NB4 (cell line): ENCODE measurements around the gene PTRH1.
A peak's percentile ranks its signal among the peaks of the same experiment; 100 is the strongest.

ENCODE experiments used
- DNase-seq: peaks from one replicate; pipeline ENCODE4 v3.0.0; 2010; ENCODE audit warnings: low read depth
- H3K4me3 ChIP-seq: one replicate; pipeline ENCODE4 v1.5.1; 2011; ENCODE audit warnings: mild to moderate bottlenecking, low read depth, low read length, moderate library complexity
- CTCF ChIP-seq: IDR thresholded peaks from one replicate; pipeline ENCODE4 v1.5.1; 2012; ENCODE audit warnings: low read depth, low read length
- MAX ChIP-seq: IDR thresholded peaks from 2 replicates; pipeline ENCODE4 v1.6.1; 2011; ENCODE audit warnings: low read depth, low read length
- MYC ChIP-seq: IDR thresholded peaks from 2 replicates; pipeline ENCODE4 v1.6.1; 2011; ENCODE audit warnings: low read depth, low read length
- POLR2A ChIP-seq: IDR thresholded peaks from 2 replicates; pipeline ENCODE4 v1.6.1; 2011; ENCODE audit warnings: mild to moderate bottlenecking; ENCODE audit not compliant: insufficient read length; ENCODE audit errors: extremely low read depth

The PTRH1 gene

GRCh38 chr9:127720031-127720864 is 4.8 kb upstream of the PTRH1 start:
- TF ChIP-seq MAX, result no peak
- no peak for TF ChIP-seq POLR2A
- TF ChIP-seq CTCF, result no peak
- TF ChIP-seq MYC, result no peak
- peak; percentile 46 for DNase-seq
- no peak overlapping the region for H3K4me3 ChIP-seq

- TF ChIP-seq MAX (no peak), MYC (no peak), CTCF (no peak), POLR2A (no peak)
- H3K4me3 ChIP-seq, result no peak overlapping the region
- no peak for DNase-seq
Measured at GRCh38 chr9:127717766-127718165, 2.3 kb upstream of the PTRH1 start.

GRCh38 chr9:127716412-127716811 is 949 bp upstream of the PTRH1 start:
- no peak for DNase-seq
- H3K4me3 ChIP-seq, result no peak overlapping the region

GRCh38 chr9:127714951-127715469 is 453 bp downstream of the PTRH1 start:
- H3K4me3 ChIP-seq, result peak overlapping the region; percentile 65
- DNase-seq, result peak; percentile 22
- no peak for TF ChIP-seq MYC
- no peak for TF ChIP-seq POLR2A
- TF ChIP-seq CTCF, result no peak
- TF ChIP-seq MAX, result no peak

More at GRCh38 chr9:127716412-127716811, 949 bp upstream of the PTRH1 start:
- TF ChIP-seq MYC (no peak), MAX (no peak), POLR2A (no peak), CTCF (no peak)

- no peak for DNase-seq
- no peak for TF ChIP-seq POLR2A
- TF ChIP-seq MYC, result no peak
- no peak for TF ChIP-seq CTCF
- no peak for TF ChIP-seq MAX
- H3K4me3 ChIP-seq, result peak overlapping the region; percentile 14
Measured at GRCh38 chr9:127714020-127714750, 1.3 kb downstream of the PTRH1 start.
